Endothelial cell of umbilical vein (primary cell): ENCODE data around the gene FAM221A. TPM values are rescaled to one million over a fixed set of nuclear protein-coding genes. Genes with fewer than 3 reads are reported as not detected.

ENCODE experiments used
- BruUV-seq: library from RNA; stranded (reverse); fragments of 400-500 nt; replicated peaks from 2 replicates; lab custom pipeline; 2021; lab: Mats Ljungman, UMichigan
- CTCF ChIA-PET: fragments of 300-600, 350-600 bp; sonication (Branson Sonifier 250); formaldehyde crosslinking; loops from one replicate; lab custom pipeline; 2021; ENCODE audit warnings: antibody characterized with exemption, inconsistent platforms; lab: Charles Lee
- POLR2A ChIA-PET: fragments of 300-600, 350-600 bp; sonication (Branson Sonifier 250); formaldehyde crosslinking; loops from one replicate; lab custom pipeline; 2021; ENCODE audit warnings: antibody characterized with exemption, inconsistent platforms; lab: Charles Lee
- DNase-seq: peaks from one replicate; pipeline ENCODE4 v3.0.0-alpha.2; 2011; ENCODE audit warnings: low read depth, low spot score
- FAIRE-seq: peaks from 2 replicates; lab custom pipeline; 2011; peaks lifted over from hg19 to GRCh38; lab: Jason Lieb, UNC
- H2AFZ ChIP-seq: 2 replicates; pipeline ENCODE4 v1.6.0; 2012; ENCODE audit warnings: low read depth, low read length, control low read depth, inconsistent platforms
- H3K27ac ChIP-seq: 2 replicates; pipeline ENCODE4 v1.5.1; 2011; ENCODE audit warnings: low read depth, mild to moderate bottlenecking, control low read depth, low read length, moderate library complexity; ENCODE audit not compliant: insufficient read depth
- H3K27me3 ChIP-seq, 2 experiments: 2 replicates each; pipeline versions ENCODE4 v1.6.0 to v1.6.1; 2011; ENCODE audit warnings: low read length in 2 of 2, mixed read lengths in 1 of 2; ENCODE audit not compliant: control insufficient read depth in 2 of 2, insufficient read depth in 2 of 2
- H3K36me3 ChIP-seq, 2 experiments: 2 replicates in 1 of 2; 3 replicates in 1 of 2; pipeline ENCODE4 v1.5.1; 2011; ENCODE audit warnings: low read length in 2 of 2, mild to moderate bottlenecking in 1 of 2, moderate library complexity in 1 of 2; ENCODE audit not compliant: control insufficient read depth in 2 of 2, insufficient read depth in 2 of 2; ENCODE audit errors: extremely low read depth in 1 of 2
- H3K4me1 ChIP-seq: 3 replicates; pipeline ENCODE4 v1.5.1; 2011; ENCODE audit warnings: mild to moderate bottlenecking, low read length; ENCODE audit not compliant: control insufficient read depth, insufficient read depth; ENCODE audit errors: extremely low read depth
- H3K4me2 ChIP-seq: 2 replicates; pipeline ENCODE4 v1.6.1; 2011; ENCODE audit warnings: low read length, control low read depth, mixed read lengths; ENCODE audit not compliant: insufficient read depth
- H3K4me3 ChIP-seq, 3 experiments: fragments of 200-600 bp in 1 of 3; sonication (generic), shearing (Covaris generic) in 1 of 3; replicated peaks in 1 of 3; 2 replicates each; pipeline ENCODE4 v1.5.1; 2011 to 2016; ENCODE audit warnings: control low read depth in 3 of 3, low read length in 3 of 3, mild to moderate bottlenecking in 2 of 3, inconsistent platforms in 1 of 3, low read depth in 1 of 3, moderate library complexity in 1 of 3; ENCODE audit not compliant: insufficient read depth in 1 of 3
- H3K79me2 ChIP-seq: 2 replicates; pipeline ENCODE4 v1.6.0; 2012; ENCODE audit warnings: low read length, inconsistent platforms; ENCODE audit not compliant: control insufficient read depth, insufficient read depth
- H3K9ac ChIP-seq: replicated peaks from 2 replicates; pipeline ENCODE3; 2011; ENCODE audit warnings: low read length, control low read depth; ENCODE audit not compliant: insufficient read depth; ENCODE audit errors: extremely low read depth
- H3K9me1 ChIP-seq: replicated peaks from 3 replicates; pipeline ENCODE4 v1.6.0; 2011; ENCODE audit warnings: mild to moderate bottlenecking, low read length; ENCODE audit not compliant: control insufficient read depth, insufficient read depth; ENCODE audit errors: extremely low read depth
- H3K9me3 ChIP-seq: replicated peaks from 2 replicates; pipeline ENCODE4 v1.5.1; 2012; ENCODE audit warnings: low read length, inconsistent platforms; ENCODE audit not compliant: control insufficient read depth, insufficient read depth
- H4K20me1 ChIP-seq: replicated peaks from 2 replicates; pipeline ENCODE3; 2011; ENCODE audit warnings: mild to moderate bottlenecking, low read length; ENCODE audit not compliant: control insufficient read depth, insufficient read depth; ENCODE audit errors: extremely low read depth
- FOS ChIP-seq: IDR thresholded peaks from 2 replicates; pipeline ENCODE4 v1.6.1; 2011; ENCODE audit warnings: mild to moderate bottlenecking, low read length, moderate library complexity, borderline replicate concordance; ENCODE audit not compliant: insufficient read depth
- GATA2 ChIP-seq: IDR thresholded peaks from 2 replicates; pipeline ENCODE4 v1.7.0; 2011; ENCODE audit warnings: low read depth, mild to moderate bottlenecking, moderate library complexity, mixed read lengths, low read length; ENCODE audit not compliant: insufficient read length, insufficient read depth
- JUN ChIP-seq: IDR thresholded peaks from 2 replicates; pipeline ENCODE4 v1.6.1; 2011; ENCODE audit warnings: borderline replicate concordance, low read depth; ENCODE audit not compliant: insufficient read length, insufficient read depth
- MYC ChIP-seq: IDR thresholded peaks from one replicate; pipeline ENCODE4 v1.6.1; 2011; ENCODE audit warnings: mild to moderate bottlenecking, low read depth, low read length
- POLR2A ChIP-seq: IDR thresholded peaks from 2 replicates; pipeline ENCODE4 v1.6.1; 2012; ENCODE audit warnings: low read depth, mild to moderate bottlenecking, control low read depth, low read length
- dilution Hi-C: fragments of 300-500 bp; cut with MboI; formaldehyde crosslinking; loops from one replicate; pipeline ENCODE4 v1.15.0; 2019; ENCODE audit warnings: low sequenced_read_pairs; ENCODE audit not compliant: extremely low pct_ligation_motif_present
- intact Hi-C: fragments of 100-400 bp; cut with micrococcal nuclease; formaldehyde crosslinking; loops from one replicate; pipeline ENCODE4 v1.10.0; 2022
- polyA plus RNA-seq, 4 experiments: library from polyadenylated mRNA; depleted of rRNA in 3 of 4; stranded (reverse) in 3 of 4; unstranded in 1 of 4; fragments of >200 nt; gene quantifications; 2 replicates each; pipeline versions ENCODE4 v1.2.1 to v1.2.3, GENCODE V29; 2011 to 2012; ENCODE audit warnings: missing spikeins in 1 of 4
- total RNA-seq: library from RNA; stranded (reverse); gene quantifications from 2 replicates; pipeline ENCODE4 v1.2.3, GENCODE V29; 2021
- TF ChIP-seq, protein P1 (sequence below): IDR thresholded peaks from 2 replicates; pipeline ENCODE4 v1.6.1; 2011; ENCODE audit not compliant: insufficient read depth, insufficient read length

FAM221A gene
- total and polyA plus RNA-seq, 2 donors (not counting 3 experiments of a cell fraction or from before 2014, with no cell fraction given) = 8.1 to 9.4 TPM

DNA sequence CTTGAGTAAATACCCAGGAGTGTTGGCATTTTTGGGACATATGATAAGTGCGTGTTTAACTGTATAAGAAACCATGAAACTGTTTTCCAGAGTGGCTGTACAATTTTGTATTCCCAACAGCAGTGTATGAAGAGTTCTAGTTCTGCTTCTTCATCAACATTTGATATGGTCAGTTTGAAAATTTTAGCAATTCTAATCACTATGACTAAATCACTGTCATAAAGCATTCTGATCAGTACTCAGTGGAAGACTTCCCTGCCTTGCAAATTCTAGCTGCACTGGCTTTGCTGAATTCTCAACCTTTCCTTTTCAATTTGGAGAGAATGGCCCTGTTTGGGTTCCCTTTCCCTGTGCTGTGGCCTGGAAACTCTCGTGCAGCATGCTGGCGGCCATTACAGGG is 18.6 kb upstream of the FAM221A start:
- Histone ChIP-seq H3K27me3 (peaks cover 0 to 3% of the 10 kb centered on the region in 2 experiments), H4K20me1 (no peaks in the 10 kb centered on the region), H3K9me3 (no peaks in the 10 kb centered on the region), H3K9ac (no peak overlapping the region), H3K9me1 (no peaks in the 10 kb centered on the region), H3K27ac (no peak overlapping the region), H3K36me3 (no peaks in the 10 kb centered on the region), H3K4me1 (no peaks in the 10 kb centered on the region), H3K4me2 (no peak overlapping the region), H3K79me2 (no peaks in the 10 kb centered on the region), H2AFZ (no peak overlapping the region), H3K4me3 (no peak overlapping the region)
- dilution Hi-C loops = no loop called here
- DNase-seq = no peak
- ChIA-PET CTCF (interaction anchor here (1.0 to 1.7 kb wide), 2 partner anchors 9 to 35 kb away, joined by 3 to 7 read pairs; no protein-coding TSS in a partner anchor), POLR2A (no interaction called here)
- intact Hi-C loops = no loop called here
- FAIRE-seq = no peak
- TF ChIP-seq JUN = no peak
- no TSS peak for BruUV-seq

DNA sequence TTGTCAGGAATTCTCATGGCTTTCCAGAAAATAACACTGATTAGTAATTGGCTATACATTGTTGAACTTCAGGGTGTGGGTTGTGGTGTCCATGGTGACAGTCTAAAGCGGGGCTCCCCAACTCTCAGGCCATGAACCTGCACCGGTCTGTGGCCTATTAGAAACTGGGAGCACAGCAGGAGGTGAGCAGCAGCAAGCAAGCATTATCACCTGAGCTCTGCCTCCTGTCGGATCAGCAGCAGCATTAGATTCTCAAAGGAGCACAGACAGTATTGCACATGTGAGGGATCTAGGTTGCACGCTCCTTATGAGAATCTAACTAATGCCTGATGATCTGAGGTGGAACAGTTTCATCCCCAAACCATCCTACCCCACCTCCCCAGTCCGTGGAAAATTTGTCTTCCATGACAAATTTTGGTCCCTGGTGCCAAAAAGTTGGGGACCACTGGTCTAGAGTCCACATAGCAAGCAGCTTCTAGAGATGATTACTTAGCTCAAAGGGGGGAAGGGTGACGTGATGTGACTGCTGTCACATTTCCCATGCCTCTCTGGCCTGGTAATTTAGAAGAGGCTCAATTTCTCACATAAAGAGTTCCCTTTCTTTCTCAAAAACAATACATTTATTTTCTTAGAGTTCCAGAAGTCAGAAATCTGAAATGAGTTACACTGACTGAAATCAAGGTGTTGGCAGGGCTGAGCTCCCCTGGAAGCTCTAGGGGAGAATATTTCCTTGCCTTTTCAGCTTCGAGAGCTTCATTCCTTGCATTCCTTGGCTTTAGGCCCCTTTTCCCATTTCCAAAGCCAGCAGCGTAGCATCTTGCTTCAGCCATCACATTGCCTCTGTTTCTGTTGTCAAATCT is 17.6 kb upstream of the FAM221A start:
- BruUV-seq = no TSS peak
- no peaks in the 10 kb centered on the region for H3K79me2 ChIP-seq
- no peaks in the 10 kb centered on the region for H4K20me1 ChIP-seq
- no peaks in the 10 kb centered on the region for H3K9me1 ChIP-seq
- FAIRE-seq = no peak
- no peak for DNase-seq
- no peak for TF ChIP-seq FOS
- TF ChIP-seq GATA2 = no peak
- TF ChIP-seq POLR2A = no peak
- TF ChIP-seq MYC = no peak
- TF ChIP-seq, protein P1, sequence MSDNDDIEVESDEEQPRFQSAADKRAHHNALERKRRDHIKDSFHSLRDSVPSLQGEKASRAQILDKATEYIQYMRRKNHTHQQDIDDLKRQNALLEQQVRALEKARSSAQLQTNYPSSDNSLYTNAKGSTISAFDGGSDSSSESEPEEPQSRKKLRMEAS = no peak
- intact Hi-C loops (no loop called here), dilution Hi-C loops (no loop called here)
- H3K9me3 ChIP-seq = no peaks in the 10 kb centered on the region
- no peak overlapping the region for H3K27ac ChIP-seq
- H3K4me2 ChIP-seq = no peak overlapping the region
- no peaks in the 10 kb centered on the region for H3K4me1 ChIP-seq
- peaks cover 0 to 3% of the 10 kb centered on the region in 2 experiments for H3K27me3 ChIP-seq
- CTCF ChIA-PET = interaction anchor here (0.8 to 1.7 kb wide), 3 partner anchors 9 to 115 kb away, joined by 3 to 7 read pairs (median 4); no protein-coding TSS in a partner anchor
- H3K4me3 ChIP-seq = no peak overlapping the region
- no peak overlapping the region for H2AFZ ChIP-seq
- no peaks in the 10 kb centered on the region for H3K36me3 ChIP-seq
- no peak overlapping the region for H3K9ac ChIP-seq
- POLR2A ChIA-PET = no interaction called here
